Right forelimb (tissue), 1 donor: Measurements from ENCODE around the gene PRKCE.
"Not testable (repeated sequence)": the region's sequence is repeated elsewhere in the genome, so short reads cannot be mapped to it uniquely, and the experiment has no call there.

Experiments
- DNase-seq: peaks from one replicate; pipeline ENCODE4 v3.0.0-alpha.2; 2018

Gene PRKCE

GRCh38 chr2:46181306-46181705, 529.8 kb downstream of the PRKCE start:
- DNase-seq = no peak

- DNase-seq = no peak
Observed at GRCh38 chr2:46181789-46182530, 530.5 kb downstream of the PRKCE start.

GRCh38 chr2:46183426-46183825, 532.0 kb downstream of the PRKCE start:
- DNase-seq = no peak

GRCh38 chr2:46184794-46185583, 533.5 kb downstream of the PRKCE start:
- DNase-seq = no peak

GRCh38 chr2:46187112-46187618, 535.7 kb downstream of the PRKCE start:
- DNase-seq = no peak

GRCh38 chr2:46188041-46188716, 536.7 kb downstream of the PRKCE start:
- no peak for DNase-seq

- no peak for DNase-seq
Observed at GRCh38 chr2:46193356-46193755, 541.9 kb downstream of the PRKCE start.

GRCh38 chr2:46193855-46194254, 542.4 kb downstream of the PRKCE start:
- no peak for DNase-seq

GRCh38 chr2:46194856-46195255, 543.4 kb downstream of the PRKCE start:
- no peak for DNase-seq

- no peak for DNase-seq
Observed at GRCh38 chr2:46195819-46196218, 544.3 kb downstream of the PRKCE start.

- no peak for DNase-seq
Observed at GRCh38 chr2:46196871-46197462, 545.5 kb downstream of the PRKCE start.

GRCh38 chr2:46197672-46198071, 546.2 kb downstream of the PRKCE start:
- no peak for DNase-seq

- no peak for DNase-seq
Observed at GRCh38 chr2:46198164-46198883, 546.8 kb downstream of the PRKCE start.

GRCh38 chr2:46198966-46199365, 547.5 kb downstream of the PRKCE start:
- no peak for DNase-seq

- no peak for DNase-seq
Observed at GRCh38 chr2:46200100-46200690, 548.7 kb downstream of the PRKCE start.

GRCh38 chr2:46200861-46201605, 549.6 kb downstream of the PRKCE start:
- no peak for DNase-seq

GRCh38 chr2:46202453-46202852, 551.0 kb downstream of the PRKCE start:
- no peak for DNase-seq

- DNase-seq = no peak
Observed at GRCh38 chr2:46202987-46203386, 551.5 kb downstream of the PRKCE start.

- not testable (repeated sequence) for DNase-seq
Observed at GRCh38 chr2:46203636-46204035, 552.2 kb downstream of the PRKCE start.

- no peak for DNase-seq
Observed at GRCh38 chr2:46207591-46207990, 556.1 kb downstream of the PRKCE start.

- no peak for DNase-seq
Observed at GRCh38 chr2:46208766-46209165, 557.3 kb downstream of the PRKCE start.
